SK-N-SH (cell line): ENCODE results near the gene RBBP8NL.

Experiments used
- IRF3 ChIP-seq: fragments of 150-350 bp; IDR thresholded peaks from 2 replicates; pipeline ENCODE4 v1.6.1; 2016; ENCODE audit warnings: mild to moderate bottlenecking, low read depth, low read length
- MXI1 ChIP-seq: IDR thresholded peaks from 2 replicates; pipeline ENCODE4 v1.6.1; 2012; ENCODE audit warnings: mild to moderate bottlenecking, low read depth, low read length, improper control_type of control experiment
- POLR2AphosphoS5 ChIP-seq: IDR thresholded peaks from 2 replicates; pipeline ENCODE4 v1.6.1; 2012; ENCODE audit warnings: low read depth, low read length
- RFX5 ChIP-seq: IDR thresholded peaks from 2 replicates; pipeline ENCODE4 v1.6.1; 2012; ENCODE audit warnings: mild to moderate bottlenecking, improper control_type of control experiment, low read length
- TCF12 ChIP-seq: IDR thresholded peaks from 2 replicates; pipeline ENCODE4 v1.4.0; 2012
- TF ChIP-seq, protein P1 (sequence below): fragments of 200-600 bp; sonication (generic); IDR thresholded peaks from 2 replicates; pipeline ENCODE4 v1.6.1; 2017; ENCODE audit warnings: antibody characterized with exemption, mild to moderate bottlenecking, moderate library complexity
- TF ChIP-seq, protein P2 (sequence below): IDR thresholded peaks from 2 replicates; pipeline ENCODE4 v1.6.1; 2012; ENCODE audit warnings: mild to moderate bottlenecking, low read depth, low read length, moderate library complexity

DNA sequence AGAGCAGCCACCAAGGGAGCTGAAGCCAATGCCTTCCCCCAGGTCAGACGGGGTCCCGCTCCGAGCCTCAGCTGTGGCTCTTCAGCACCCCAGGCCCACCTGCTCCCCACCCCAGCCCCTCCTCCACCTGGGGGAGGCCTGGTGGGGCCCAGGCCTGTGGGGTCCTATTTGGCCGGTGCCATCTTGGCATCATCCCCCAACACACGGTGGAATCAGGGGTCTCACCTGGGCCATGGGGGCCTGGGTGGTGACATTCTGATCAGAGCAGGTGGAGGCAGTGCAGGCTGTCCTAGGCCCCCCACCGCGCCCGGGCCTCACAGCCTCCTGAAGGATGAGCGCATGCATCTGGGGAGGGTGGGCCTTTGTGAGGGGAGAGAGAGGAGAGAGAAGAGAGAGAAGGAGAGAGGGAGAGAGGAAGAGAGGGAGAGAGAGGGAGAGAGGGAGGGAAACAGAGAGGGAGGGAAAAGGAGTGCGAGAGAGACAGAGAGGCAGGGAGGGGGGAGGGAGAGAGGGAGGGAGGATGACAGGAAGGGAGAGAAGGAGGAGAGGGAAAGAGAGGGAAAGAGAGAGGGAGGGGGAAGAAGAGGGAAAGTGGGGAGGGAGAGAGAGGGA lies 23.9 kb upstream of the RBBP8NL start:
- TF ChIP-seq, protein P1, sequence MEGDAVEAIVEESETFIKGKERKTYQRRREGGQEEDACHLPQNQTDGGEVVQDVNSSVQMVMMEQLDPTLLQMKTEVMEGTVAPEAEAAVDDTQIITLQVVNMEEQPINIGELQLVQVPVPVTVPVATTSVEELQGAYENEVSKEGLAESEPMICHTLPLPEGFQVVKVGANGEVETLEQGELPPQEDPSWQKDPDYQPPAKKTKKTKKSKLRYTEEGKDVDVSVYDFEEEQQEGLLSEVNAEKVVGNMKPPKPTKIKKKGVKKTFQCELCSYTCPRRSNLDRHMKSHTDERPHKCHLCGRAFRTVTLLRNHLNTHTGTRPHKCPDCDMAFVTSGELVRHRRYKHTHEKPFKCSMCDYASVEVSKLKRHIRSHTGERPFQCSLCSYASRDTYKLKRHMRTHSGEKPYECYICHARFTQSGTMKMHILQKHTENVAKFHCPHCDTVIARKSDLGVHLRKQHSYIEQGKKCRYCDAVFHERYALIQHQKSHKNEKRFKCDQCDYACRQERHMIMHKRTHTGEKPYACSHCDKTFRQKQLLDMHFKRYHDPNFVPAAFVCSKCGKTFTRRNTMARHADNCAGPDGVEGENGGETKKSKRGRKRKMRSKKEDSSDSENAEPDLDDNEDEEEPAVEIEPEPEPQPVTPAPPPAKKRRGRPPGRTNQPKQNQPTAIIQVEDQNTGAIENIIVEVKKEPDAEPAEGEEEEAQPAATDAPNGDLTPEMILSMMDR: no peak
- TF ChIP-seq IRF3 (no peak), MXI1 (no peak), TCF12 (no peak), RFX5 (no peak), POLR2AphosphoS5 (no peak)
- TF ChIP-seq, protein P2, sequence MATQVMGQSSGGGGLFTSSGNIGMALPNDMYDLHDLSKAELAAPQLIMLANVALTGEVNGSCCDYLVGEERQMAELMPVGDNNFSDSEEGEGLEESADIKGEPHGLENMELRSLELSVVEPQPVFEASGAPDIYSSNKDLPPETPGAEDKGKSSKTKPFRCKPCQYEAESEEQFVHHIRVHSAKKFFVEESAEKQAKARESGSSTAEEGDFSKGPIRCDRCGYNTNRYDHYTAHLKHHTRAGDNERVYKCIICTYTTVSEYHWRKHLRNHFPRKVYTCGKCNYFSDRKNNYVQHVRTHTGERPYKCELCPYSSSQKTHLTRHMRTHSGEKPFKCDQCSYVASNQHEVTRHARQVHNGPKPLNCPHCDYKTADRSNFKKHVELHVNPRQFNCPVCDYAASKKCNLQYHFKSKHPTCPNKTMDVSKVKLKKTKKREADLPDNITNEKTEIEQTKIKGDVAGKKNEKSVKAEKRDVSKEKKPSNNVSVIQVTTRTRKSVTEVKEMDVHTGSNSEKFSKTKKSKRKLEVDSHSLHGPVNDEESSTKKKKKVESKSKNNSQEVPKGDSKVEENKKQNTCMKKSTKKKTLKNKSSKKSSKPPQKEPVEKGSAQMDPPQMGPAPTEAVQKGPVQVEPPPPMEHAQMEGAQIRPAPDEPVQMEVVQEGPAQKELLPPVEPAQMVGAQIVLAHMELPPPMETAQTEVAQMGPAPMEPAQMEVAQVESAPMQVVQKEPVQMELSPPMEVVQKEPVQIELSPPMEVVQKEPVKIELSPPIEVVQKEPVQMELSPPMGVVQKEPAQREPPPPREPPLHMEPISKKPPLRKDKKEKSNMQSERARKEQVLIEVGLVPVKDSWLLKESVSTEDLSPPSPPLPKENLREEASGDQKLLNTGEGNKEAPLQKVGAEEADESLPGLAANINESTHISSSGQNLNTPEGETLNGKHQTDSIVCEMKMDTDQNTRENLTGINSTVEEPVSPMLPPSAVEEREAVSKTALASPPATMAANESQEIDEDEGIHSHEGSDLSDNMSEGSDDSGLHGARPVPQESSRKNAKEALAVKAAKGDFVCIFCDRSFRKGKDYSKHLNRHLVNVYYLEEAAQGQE: no peak
